ENCODE measurements around the gene ZXDC. TPM values are rescaled to one million over a fixed set of nuclear protein-coding genes. Genes with fewer than 3 reads are reported as not detected.

Gene ZXDC
- total RNA-seq, 1 experiment from 2014 or later, result 28.3 TPM

- Histone ChIP-seq H2AFZ (ENCODE audit: low read length) (no peak overlapping the region), H2BK120ac (ENCODE audit: low read depth, low read length, poor library complexity, severe bottlenecking) (no peak overlapping the region), H3K23ac (ENCODE audit: insufficient read length, low read depth, low read length) (no peak overlapping the region), H2BK20ac (ENCODE audit: low read depth, low read length, poor library complexity, severe bottlenecking) (no peak overlapping the region), H3T11ph (ENCODE audit: low read length) (no peak overlapping the region), H3K9me3 (ENCODE audit: control insufficient read depth, low read depth, low read length) (no peaks in the 10 kb centered on the region), H3K23me2 (ENCODE audit: insufficient read length, low read depth, low read length, poor library complexity, severe bottlenecking) (no peaks in the 10 kb centered on the region), H3K4me1 (ENCODE audit: insufficient read depth, low read length) (no peaks in the 10 kb centered on the region), H3K56ac (ENCODE audit: insufficient read length, low read depth, low read length) (no peak overlapping the region), H3K4ac (ENCODE audit: low read depth, low read length) (no peak overlapping the region), H4K5ac (ENCODE audit: insufficient read length, low read depth, low read length) (no peak overlapping the region), H3K14ac (ENCODE audit: insufficient read depth, low read length) (no peak overlapping the region), H2BK15ac (ENCODE audit: low read depth, low read length) (no peak overlapping the region), H2BK5ac (ENCODE audit: insufficient read length, low read length) (no peak overlapping the region), H4K8ac (replicated peaks; ENCODE audit: insufficient read length, low read depth, low read length) (no peak overlapping the region), H3K79me1 (ENCODE audit: insufficient read depth, low read depth, low read length, poor library complexity, severe bottlenecking) (no peaks in the 10 kb centered on the region), H4K20me1 (ENCODE audit: control insufficient read depth, insufficient read depth, insufficient read length) (no peaks in the 10 kb centered on the region), H3K27ac (ENCODE audit: insufficient read length, low read depth, low read length) (no peak overlapping the region), H4K91ac (ENCODE audit: insufficient read length, low read depth, low read length) (no peak overlapping the region), H3K9ac (ENCODE audit: extremely low read depth, insufficient read length, low read length) (no peak overlapping the region), H2BK12ac (ENCODE audit: insufficient read length, low read depth, low read length) (no peak overlapping the region), H3K79me2 (ENCODE audit: insufficient read depth, low read length) (no peaks in the 10 kb centered on the region), H3K4me2 (ENCODE audit: insufficient read depth, insufficient read length, low read length) (no peak overlapping the region), H3K18ac (ENCODE audit: insufficient read length, low read depth, low read length) (no peak overlapping the region), H3K27me3 (ENCODE audit: insufficient read depth, low read length) (no peaks in the 10 kb centered on the region), H2AK5ac (ENCODE audit: insufficient read length, low read length) (no peak overlapping the region)
- Mint-ChIP-seq H3K4me3 (no peak overlapping the region), H3K36me3 (ENCODE audit: insufficient read depth in 1 of 3, low read depth in 3 of 3) (peaks cover 11 to 48% (median 39%) of the 10 kb centered on the region in 3 experiments), H3K27me3 (ENCODE audit: low read depth) (no peaks in the 10 kb centered on the region; the same call in 1 of the 2 replicates), H3K9me3 (no peaks in the 10 kb centered on the region), H3K27ac (no peak overlapping the region), H3K4me1 (peaks cover 0 to 3% of the 10 kb centered on the region in 2 experiments; a peak in 2 of 4 replicates)
- DNase-seq, result no peak
- WGBS (ENCODE audit: extremely low coverage, insufficient read length, low lambda C conversion rate), result no CpG with 5 or more reads among the region's 9 CpGs
- no peak for TF ChIP-seq CTCF (conservative IDR thresholded peaks at IDR 0.05)
These were observed 23.5 kb downstream of the ZXDC start for GRCh38 chr3:126452213-126452612.
